ENCODE results near the gene CFAP58.

Gene CFAP58

GRCh38 chr10:104415526-104416165 lies 62.0 kb downstream of the CFAP58 start:
- no peaks in the 10 kb centered on the region for H3K36me3 ChIP-seq (ENCODE audit: control insufficient read depth, insufficient read depth, low read length)
- H3K9ac ChIP-seq (ENCODE audit: low read length) = no peak overlapping the region
- H3K4me3 ChIP-seq (ENCODE audit: low read length) = no peak overlapping the region
- H3K27me3 ChIP-seq (ENCODE audit: control insufficient read depth, insufficient read depth, low read length) = no peaks in the 10 kb centered on the region
- no peak overlapping the region for H3K27ac ChIP-seq (ENCODE audit: low read depth, low read length)
- no peaks in the 10 kb centered on the region for H3K4me1 ChIP-seq (ENCODE audit: control insufficient read depth, insufficient read depth, low read length)

GRCh38 chr10:104416851-104417250 lies 63.2 kb downstream of the CFAP58 start:
- Histone ChIP-seq H3K27ac (ENCODE audit: low read depth, low read length) (no peak overlapping the region), H3K4me1 (ENCODE audit: control insufficient read depth, insufficient read depth, low read length) (no peaks in the 10 kb centered on the region), H3K4me3 (ENCODE audit: low read length) (no peak overlapping the region), H3K9ac (ENCODE audit: low read length) (no peak overlapping the region), H3K27me3 (ENCODE audit: control insufficient read depth, insufficient read depth, low read length) (no peaks in the 10 kb centered on the region), H3K36me3 (ENCODE audit: control insufficient read depth, insufficient read depth, low read length) (no peaks in the 10 kb centered on the region)

GRCh38 chr10:104417637-104418292 lies 64.1 kb downstream of the CFAP58 start:
- Histone ChIP-seq H3K27me3 (ENCODE audit: control insufficient read depth, insufficient read depth, low read length) (no peaks in the 10 kb centered on the region), H3K4me1 (ENCODE audit: control insufficient read depth, insufficient read depth, low read length) (no peaks in the 10 kb centered on the region), H3K4me3 (ENCODE audit: low read length) (no peak overlapping the region), H3K9ac (ENCODE audit: low read length) (no peak overlapping the region), H3K36me3 (ENCODE audit: control insufficient read depth, insufficient read depth, low read length) (no peaks in the 10 kb centered on the region), H3K27ac (ENCODE audit: low read depth, low read length) (no peak overlapping the region)

- Histone ChIP-seq H3K27me3 (ENCODE audit: control insufficient read depth, insufficient read depth, low read length) (no peaks in the 10 kb centered on the region), H3K36me3 (ENCODE audit: control insufficient read depth, insufficient read depth, low read length) (no peaks in the 10 kb centered on the region), H3K4me3 (ENCODE audit: low read length) (no peak overlapping the region), H3K4me1 (ENCODE audit: control insufficient read depth, insufficient read depth, low read length) (no peaks in the 10 kb centered on the region), H3K27ac (ENCODE audit: low read depth, low read length) (no peak overlapping the region), H3K9ac (ENCODE audit: low read length) (no peak overlapping the region)
Measured at GRCh38 chr10:104424719-104425118, 71.1 kb downstream of the CFAP58 start.

GRCh38 chr10:104427989-104428388 lies 74.4 kb downstream of the CFAP58 start:
- H3K27ac ChIP-seq (ENCODE audit: low read depth, low read length) = no peak overlapping the region
- no peaks in the 10 kb centered on the region for H3K27me3 ChIP-seq (ENCODE audit: control insufficient read depth, insufficient read depth, low read length)
- H3K4me3 ChIP-seq (ENCODE audit: low read length) = no peak overlapping the region
- no peaks in the 10 kb centered on the region for H3K36me3 ChIP-seq (ENCODE audit: control insufficient read depth, insufficient read depth, low read length)
- H3K9ac ChIP-seq (ENCODE audit: low read length) = no peak overlapping the region
- H3K4me1 ChIP-seq (ENCODE audit: control insufficient read depth, insufficient read depth, low read length) = no peaks in the 10 kb centered on the region

GRCh38 chr10:104429846-104430245 lies 76.2 kb downstream of the CFAP58 start:
- Histone ChIP-seq H3K4me3 (ENCODE audit: low read length) (no peak overlapping the region), H3K4me1 (ENCODE audit: control insufficient read depth, insufficient read depth, low read length) (no peaks in the 10 kb centered on the region), H3K27ac (ENCODE audit: low read depth, low read length) (no peak overlapping the region), H3K9ac (ENCODE audit: low read length) (no peak overlapping the region), H3K27me3 (ENCODE audit: control insufficient read depth, insufficient read depth, low read length) (no peaks in the 10 kb centered on the region), H3K36me3 (ENCODE audit: control insufficient read depth, insufficient read depth, low read length) (no peaks in the 10 kb centered on the region)

GRCh38 chr10:104430360-104430759 lies 76.7 kb downstream of the CFAP58 start:
- no peaks in the 10 kb centered on the region for H3K27me3 ChIP-seq (ENCODE audit: control insufficient read depth, insufficient read depth, low read length)
- H3K9ac ChIP-seq (ENCODE audit: low read length) = no peak overlapping the region
- no peaks in the 10 kb centered on the region for H3K4me1 ChIP-seq (ENCODE audit: control insufficient read depth, insufficient read depth, low read length)
- H3K27ac ChIP-seq (ENCODE audit: low read depth, low read length) = no peak overlapping the region
- no peak overlapping the region for H3K4me3 ChIP-seq (ENCODE audit: low read length)
- H3K36me3 ChIP-seq (ENCODE audit: control insufficient read depth, insufficient read depth, low read length) = no peaks in the 10 kb centered on the region

GRCh38 chr10:104433669-104434068 lies 80.0 kb downstream of the CFAP58 start:
- Histone ChIP-seq H3K36me3 (ENCODE audit: control insufficient read depth, insufficient read depth, low read length) (no peaks in the 10 kb centered on the region), H3K4me3 (ENCODE audit: low read length) (no peak overlapping the region), H3K27ac (ENCODE audit: low read depth, low read length) (no peak overlapping the region), H3K9ac (ENCODE audit: low read length) (no peak overlapping the region), H3K4me1 (ENCODE audit: control insufficient read depth, insufficient read depth, low read length) (no peaks in the 10 kb centered on the region), H3K27me3 (ENCODE audit: control insufficient read depth, insufficient read depth, low read length) (no peaks in the 10 kb centered on the region)

- no peaks in the 10 kb centered on the region for H3K36me3 ChIP-seq (ENCODE audit: control insufficient read depth, insufficient read depth, low read length)
- no peak overlapping the region for H3K9ac ChIP-seq (ENCODE audit: low read length)
- H3K27ac ChIP-seq (ENCODE audit: low read depth, low read length) = no peak overlapping the region
- H3K4me1 ChIP-seq (ENCODE audit: control insufficient read depth, insufficient read depth, low read length) = no peaks in the 10 kb centered on the region
- no peaks in the 10 kb centered on the region for H3K27me3 ChIP-seq (ENCODE audit: control insufficient read depth, insufficient read depth, low read length)
- no peak overlapping the region for H3K4me3 ChIP-seq (ENCODE audit: low read length)
Measured at GRCh38 chr10:104434601-104435000, 81.0 kb downstream of the CFAP58 start.

GRCh38 chr10:104435822-104436221 lies 82.2 kb downstream of the CFAP58 start:
- no peaks in the 10 kb centered on the region for H3K4me1 ChIP-seq (ENCODE audit: control insufficient read depth, insufficient read depth, low read length)
- no peaks in the 10 kb centered on the region for H3K27me3 ChIP-seq (ENCODE audit: control insufficient read depth, insufficient read depth, low read length)
- no peak overlapping the region for H3K27ac ChIP-seq (ENCODE audit: low read depth, low read length)
- no peak overlapping the region for H3K9ac ChIP-seq (ENCODE audit: low read length)
- H3K36me3 ChIP-seq (ENCODE audit: control insufficient read depth, insufficient read depth, low read length) = no peaks in the 10 kb centered on the region
- no peak overlapping the region for H3K4me3 ChIP-seq (ENCODE audit: low read length)

GRCh38 chr10:104437226-104437625 lies 83.6 kb downstream of the CFAP58 start:
- no peak overlapping the region for H3K9ac ChIP-seq (ENCODE audit: low read length)
- H3K4me1 ChIP-seq (ENCODE audit: control insufficient read depth, insufficient read depth, low read length) = no peaks in the 10 kb centered on the region
- H3K27ac ChIP-seq (ENCODE audit: low read depth, low read length) = no peak overlapping the region
- H3K27me3 ChIP-seq (ENCODE audit: control insufficient read depth, insufficient read depth, low read length) = no peaks in the 10 kb centered on the region
- H3K36me3 ChIP-seq (ENCODE audit: control insufficient read depth, insufficient read depth, low read length) = no peaks in the 10 kb centered on the region
- no peak overlapping the region for H3K4me3 ChIP-seq (ENCODE audit: low read length)

- Histone ChIP-seq H3K4me1 (ENCODE audit: control insufficient read depth, insufficient read depth, low read length) (no peaks in the 10 kb centered on the region), H3K9ac (ENCODE audit: low read length) (no peak overlapping the region)
Measured at GRCh38 chr10:104440221-104440620, 86.6 kb downstream of the CFAP58 start.

More at GRCh38 chr10:104440221-104440620, 86.6 kb downstream of the CFAP58 start:
- H3K4me3 ChIP-seq (ENCODE audit: low read length) = no peak overlapping the region
- H3K27ac ChIP-seq (ENCODE audit: low read depth, low read length) = no peak overlapping the region
- H3K36me3 ChIP-seq (ENCODE audit: control insufficient read depth, insufficient read depth, low read length) = no peaks in the 10 kb centered on the region
- H3K27me3 ChIP-seq (ENCODE audit: control insufficient read depth, insufficient read depth, low read length) = no peaks in the 10 kb centered on the region

All from rectal smooth muscle tissue (tissue), 1 donor.